ENCODE results near the gene VAT1L. TPM values are rescaled to one million over a fixed set of nuclear protein-coding genes. Genes with fewer than 3 reads are reported as not detected.

Gene VAT1L
- total RNA-seq, 1 experiment from 2014 or later: 33.8 TPM

GRCh38 chr16:77871932-77872331, 83.6 kb downstream of the VAT1L start:
- Histone ChIP-seq H3K4me2 (ENCODE audit: insufficient read depth, insufficient read length, low read length) (no peak overlapping the region), H4K20me1 (ENCODE audit: control insufficient read depth, insufficient read depth, insufficient read length) (no peaks in the 10 kb centered on the region), H3K9ac (ENCODE audit: extremely low read depth, insufficient read length, low read length) (no peak overlapping the region), H3K27ac (ENCODE audit: insufficient read length, low read depth, low read length) (no peak overlapping the region), H3K23me2 (ENCODE audit: insufficient read length, low read depth, low read length, poor library complexity, severe bottlenecking) (no peaks in the 10 kb centered on the region), H2AK5ac (ENCODE audit: insufficient read length, low read length) (no peak overlapping the region), H2BK120ac (ENCODE audit: low read depth, low read length, poor library complexity, severe bottlenecking) (no peak overlapping the region), H2BK15ac (ENCODE audit: low read depth, low read length) (no peak overlapping the region), H3K79me2 (ENCODE audit: insufficient read depth, low read length) (no peaks in the 10 kb centered on the region), H3K56ac (ENCODE audit: insufficient read length, low read depth, low read length) (no peak overlapping the region), H2BK5ac (ENCODE audit: insufficient read length, low read length) (no peak overlapping the region), H3T11ph (ENCODE audit: low read length) (no peak overlapping the region), H2AFZ (ENCODE audit: low read length) (no peak overlapping the region), H3K79me1 (ENCODE audit: insufficient read depth, low read depth, low read length, poor library complexity, severe bottlenecking) (no peaks in the 10 kb centered on the region), H3K4me1 (ENCODE audit: insufficient read depth, low read length) (peaks cover 2% of the 10 kb centered on the region; the same call in 1 of the 2 replicates), H3K4ac (ENCODE audit: low read depth, low read length) (no peak overlapping the region), H2BK20ac (ENCODE audit: low read depth, low read length, poor library complexity, severe bottlenecking) (no peak overlapping the region), H4K91ac (ENCODE audit: insufficient read length, low read depth, low read length) (no peak overlapping the region), H3K14ac (ENCODE audit: insufficient read depth, low read length) (no peak overlapping the region), H3K9me3 (ENCODE audit: control insufficient read depth, low read depth, low read length) (no peaks in the 10 kb centered on the region), H4K5ac (ENCODE audit: insufficient read length, low read depth, low read length) (no peak overlapping the region), H4K8ac (replicated peaks; ENCODE audit: insufficient read length, low read depth, low read length) (no peak overlapping the region), H3K23ac (ENCODE audit: insufficient read length, low read depth, low read length) (no peak overlapping the region), H3K27me3 (ENCODE audit: insufficient read depth, low read length) (no peaks in the 10 kb centered on the region), H2BK12ac (ENCODE audit: insufficient read length, low read depth, low read length) (no peak overlapping the region), H3K18ac (ENCODE audit: insufficient read length, low read depth, low read length) (no peak overlapping the region)
- Mint-ChIP-seq H3K27me3 (ENCODE audit: low read depth) (no peaks in the 10 kb centered on the region; the same call in 1 of the 2 replicates), H3K27ac (no peak overlapping the region), H3K9me3 (peaks cover 0 to 3% of the 10 kb centered on the region in 2 experiments; a peak in 1 of 5 replicates), H3K36me3 (ENCODE audit: insufficient read depth in 1 of 3, low read depth in 3 of 3) (peaks cover 5 to 28% (median 10%) of the 10 kb centered on the region in 3 experiments; a peak in 5 of 7 replicates), H3K4me3 (no peak overlapping the region), H3K4me1 (peaks cover 16 to 30% of the 10 kb centered on the region in 2 experiments)
- DNase-seq: no peak
- TF ChIP-seq CTCF (conservative IDR thresholded peaks at IDR 0.05): no peak
- no CpG with 5 or more reads among the region's 1 CpG for WGBS (ENCODE audit: extremely low coverage, insufficient read length, low lambda C conversion rate)

Data from H9 (cell line).